ENCODE results near the gene PROX2.

- TF ChIP-seq POLR2A (IDR thresholded peaks at IDR 0.05; ENCODE audit: low read depth, low read length) (no peak), POU2F2 (IDR thresholded peaks at IDR 0.05; ENCODE audit: low read depth, low read length) (0 out of 2 replicates have a peak, but pooled peaks have one; percentile 13)
Observed at GRCh38 chr14:74840603-74841030, 35.3 kb downstream of the PROX2 start.

All from GM12891 (cell line).